DOHH2 (cell line): ENCODE data around the gene FCHSD2.
A peak's percentile ranks its signal among the peaks of the same experiment; 100 is the strongest.

ENCODE experiments used
- H3F3A ChIP-seq: fragments of 200-600 bp; sonication (generic), shearing (Covaris generic); 2 replicates; pipeline ENCODE4 v1.6.0; 2016; ENCODE audit warnings: antibody characterized with exemption, mild to moderate bottlenecking; ENCODE audit not compliant: control insufficient read depth, insufficient read depth
- H3K27ac ChIP-seq: fragments of 200-600 bp; sonication (generic); 2 replicates; pipeline ENCODE4 v1.5.1; 2014; ENCODE audit warnings: low read depth, mild to moderate bottlenecking, low read length, moderate library complexity
- H3K27me3 ChIP-seq: fragments of 200-600 bp; sonication (generic); 2 replicates; pipeline ENCODE4 v1.6.1; 2014; ENCODE audit warnings: mild to moderate bottlenecking, low read length, mixed read lengths; ENCODE audit not compliant: control insufficient read depth
- H3K36me3 ChIP-seq: fragments of 200-600 bp; sonication (generic); 2 replicates; pipeline ENCODE4 v1.6.1; 2014; ENCODE audit warnings: mild to moderate bottlenecking, low read length, moderate library complexity, mixed read lengths; ENCODE audit not compliant: control insufficient read depth
- H3K4me1 ChIP-seq: fragments of 200-600 bp; sonication (generic); 2 replicates; pipeline ENCODE4 v1.6.1; 2014; ENCODE audit warnings: mild to moderate bottlenecking, low read length, mixed read lengths; ENCODE audit not compliant: control insufficient read depth
- H3K4me2 ChIP-seq: fragments of 200-600 bp; sonication (generic); 2 replicates; pipeline ENCODE4 v1.6.0; 2014; ENCODE audit warnings: mild to moderate bottlenecking, low read length, moderate library complexity
- H3K4me3 ChIP-seq: fragments of 200-600 bp; sonication (generic); 2 replicates; pipeline ENCODE4 v1.5.1; 2014; ENCODE audit warnings: mild to moderate bottlenecking, low read length, mixed read lengths
- H3K79me2 ChIP-seq: fragments of 200-600 bp; sonication (generic); 2 replicates; pipeline ENCODE4 v1.6.1; 2014; ENCODE audit warnings: mild to moderate bottlenecking, low read length, mixed read lengths; ENCODE audit not compliant: control insufficient read depth
- H3K9me2 ChIP-seq: fragments of 200-600 bp; sonication (generic); replicated peaks from 2 replicates; pipeline ENCODE4 v1.6.1; 2014; ENCODE audit warnings: mild to moderate bottlenecking, low read length, mixed read lengths; ENCODE audit not compliant: control insufficient read depth
- H3K9me3 ChIP-seq: fragments of 200-600 bp; sonication (generic); 2 replicates; pipeline ENCODE4 v1.6.1; 2014; ENCODE audit warnings: antibody characterized with exemption, low read length, mixed read lengths; ENCODE audit not compliant: control insufficient read depth, insufficient read depth
- H4K20me1 ChIP-seq: fragments of 200-600 bp; sonication (generic); 2 replicates; pipeline ENCODE4 v1.6.0; 2014; ENCODE audit warnings: low read depth, mild to moderate bottlenecking, antibody characterized with exemption, low read length, moderate library complexity; ENCODE audit not compliant: control insufficient read depth, insufficient read depth
- EZH2phosphoT487 ChIP-seq: fragments of 200-600 bp; sonication (generic); IDR thresholded peaks from 2 replicates; pipeline ENCODE4 v1.6.1; 2017; ENCODE audit warnings: borderline replicate concordance, mild to moderate bottlenecking, antibody characterized with exemption, low read length, moderate library complexity, mixed read lengths
- TF ChIP-seq, protein P1 (sequence below): fragments of 200-600 bp; sonication (generic); IDR thresholded peaks from one replicate; pipeline ENCODE4 v1.5.1; 2014; ENCODE audit warnings: antibody characterized with exemption, mild to moderate bottlenecking, low read depth, low read length; ENCODE audit not compliant: poor library complexity, severe bottlenecking

FCHSD2 gene

DNA sequence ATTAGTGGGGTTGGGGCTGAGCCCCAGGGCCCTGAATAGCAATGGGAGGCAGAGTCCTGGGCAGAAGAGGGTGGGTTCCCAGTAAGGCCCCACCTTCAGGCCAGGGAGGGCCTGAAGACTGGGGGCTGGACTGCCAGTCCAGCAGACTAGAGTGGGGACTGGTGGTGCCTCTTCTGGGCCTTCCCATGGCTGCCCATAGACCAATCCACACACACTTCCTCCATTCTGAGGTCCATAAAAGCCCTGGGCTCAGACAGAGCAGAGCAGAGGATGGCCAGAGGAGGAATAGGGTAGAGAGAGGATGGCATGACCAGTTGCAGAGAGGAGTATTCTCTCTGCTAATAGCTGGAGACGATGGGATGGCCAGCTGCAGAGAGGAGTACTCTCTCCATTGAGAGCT lies 216.0 kb downstream of the FCHSD2 start:
- H3K4me1 ChIP-seq, result peaks cover 12% of the 10 kb centered on the region
- TF ChIP-seq, protein P1, sequence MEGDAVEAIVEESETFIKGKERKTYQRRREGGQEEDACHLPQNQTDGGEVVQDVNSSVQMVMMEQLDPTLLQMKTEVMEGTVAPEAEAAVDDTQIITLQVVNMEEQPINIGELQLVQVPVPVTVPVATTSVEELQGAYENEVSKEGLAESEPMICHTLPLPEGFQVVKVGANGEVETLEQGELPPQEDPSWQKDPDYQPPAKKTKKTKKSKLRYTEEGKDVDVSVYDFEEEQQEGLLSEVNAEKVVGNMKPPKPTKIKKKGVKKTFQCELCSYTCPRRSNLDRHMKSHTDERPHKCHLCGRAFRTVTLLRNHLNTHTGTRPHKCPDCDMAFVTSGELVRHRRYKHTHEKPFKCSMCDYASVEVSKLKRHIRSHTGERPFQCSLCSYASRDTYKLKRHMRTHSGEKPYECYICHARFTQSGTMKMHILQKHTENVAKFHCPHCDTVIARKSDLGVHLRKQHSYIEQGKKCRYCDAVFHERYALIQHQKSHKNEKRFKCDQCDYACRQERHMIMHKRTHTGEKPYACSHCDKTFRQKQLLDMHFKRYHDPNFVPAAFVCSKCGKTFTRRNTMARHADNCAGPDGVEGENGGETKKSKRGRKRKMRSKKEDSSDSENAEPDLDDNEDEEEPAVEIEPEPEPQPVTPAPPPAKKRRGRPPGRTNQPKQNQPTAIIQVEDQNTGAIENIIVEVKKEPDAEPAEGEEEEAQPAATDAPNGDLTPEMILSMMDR, result no peak
- no peak for TF ChIP-seq EZH2phosphoT487
- H3K4me2 ChIP-seq, result no peak overlapping the region
- H3F3A ChIP-seq, result no peaks in the 10 kb centered on the region
- H3K79me2 ChIP-seq, result peaks cover 18% of the 10 kb centered on the region
- H3K36me3 ChIP-seq, result peaks cover 55% of the 10 kb centered on the region
- no peaks in the 10 kb centered on the region for H3K9me3 ChIP-seq
- no peak overlapping the region for H3K27ac ChIP-seq
- no peaks in the 10 kb centered on the region for H3K9me2 ChIP-seq
- H4K20me1 ChIP-seq, result no peaks in the 10 kb centered on the region
- no peaks in the 10 kb centered on the region for H3K27me3 ChIP-seq
- H3K4me3 ChIP-seq, result no peak overlapping the region

- H3K9me2 ChIP-seq, result no peaks in the 10 kb centered on the region
- no peak overlapping the region for H3K27ac ChIP-seq
- H3K4me3 ChIP-seq, result no peak overlapping the region
- TF ChIP-seq, protein P1, result no peak
- no peak for TF ChIP-seq EZH2phosphoT487
- H3K4me2 ChIP-seq, result no peak overlapping the region
- H3K9me3 ChIP-seq, result no peaks in the 10 kb centered on the region
- peaks cover 19% of the 10 kb centered on the region for H3K79me2 ChIP-seq
- peaks cover 12% of the 10 kb centered on the region for H3K4me1 ChIP-seq
- no peaks in the 10 kb centered on the region for H3K27me3 ChIP-seq
- H4K20me1 ChIP-seq, result no peaks in the 10 kb centered on the region
- no peaks in the 10 kb centered on the region for H3F3A ChIP-seq
- H3K36me3 ChIP-seq, result peaks cover 59% of the 10 kb centered on the region
Observed at GRCh38 chr11:72925656-72926055, 216.5 kb downstream of the FCHSD2 start.

DNA sequence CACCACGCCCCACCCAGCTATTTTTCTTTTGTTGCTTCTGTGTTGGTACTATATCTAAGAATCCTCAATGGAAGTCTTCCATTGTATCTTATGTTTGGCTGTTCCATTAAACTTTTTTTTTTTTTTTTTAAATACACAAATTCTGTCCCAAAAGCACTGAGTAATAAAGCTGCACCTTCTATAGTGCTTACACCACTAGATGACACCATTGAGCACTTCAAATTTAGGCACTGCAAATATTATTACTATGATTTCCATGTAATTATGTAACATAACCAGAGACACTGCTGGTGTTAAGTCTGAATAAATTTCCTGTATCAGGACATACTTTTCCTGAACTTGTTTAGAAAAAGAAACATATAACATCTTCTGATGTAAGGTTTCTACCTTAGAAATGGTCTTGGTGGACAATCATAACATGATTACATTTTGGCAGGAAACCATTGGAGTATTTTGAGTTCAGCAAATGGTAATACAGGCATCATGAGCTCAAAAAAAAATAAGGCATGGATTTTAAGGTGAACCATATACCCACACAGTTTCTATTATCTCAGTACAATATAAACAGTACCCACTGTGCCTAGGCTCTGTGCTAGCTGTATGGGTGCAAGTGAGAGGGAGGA lies 217.4 kb downstream of the FCHSD2 start:
- no peak overlapping the region for H3K4me2 ChIP-seq
- no peaks in the 10 kb centered on the region for H4K20me1 ChIP-seq
- peaks cover 58% of the 10 kb centered on the region for H3K36me3 ChIP-seq
- H3K27ac ChIP-seq, result no peak overlapping the region
- no peaks in the 10 kb centered on the region for H3F3A ChIP-seq
- no peaks in the 10 kb centered on the region for H3K9me3 ChIP-seq
- H3K27me3 ChIP-seq, result no peaks in the 10 kb centered on the region
- no peak overlapping the region for H3K4me3 ChIP-seq
- H3K79me2 ChIP-seq, result peaks cover 19% of the 10 kb centered on the region
- H3K9me2 ChIP-seq, result no peaks in the 10 kb centered on the region
- peaks cover 12% of the 10 kb centered on the region for H3K4me1 ChIP-seq
- no peak for TF ChIP-seq EZH2phosphoT487
- TF ChIP-seq, protein P1, result peak; percentile 56
